ENCODE results near the gene EVX1. TPM values are rescaled to one million over a fixed set of nuclear protein-coding genes. Genes with fewer than 3 reads are reported as not detected.

Gene EVX1
- total RNA-seq, 4 donors from 2014 or later, result not detected

GRCh38 chr7:27212497-27213432 is 29.8 kb upstream of the EVX1 start:
- Histone ChIP-seq H3K9me3 (no peaks in the 10 kb centered on the region), H3K4me3 (no peak overlapping the region), H3K27ac (no peak overlapping the region), H3K27me3 (peaks cover 9 to 31% (median 27%) of the 10 kb centered on the region in 3 donors), H3K36me3 (no peaks in the 10 kb centered on the region), H3K4me1 (peaks cover 4 to 5% of the 10 kb centered on the region in 2 donors)
- no peak for TF ChIP-seq CTCF (IDR thresholded peaks at IDR 0.05 in 4 of 5, conservative IDR thresholded peaks at IDR 0.05 in 1 of 5)
- no peak for TF ChIP-seq POLR2A (IDR thresholded peaks at IDR 0.05)
- intact Hi-C loops (cut with DNase I; ENCODE audit: low total_unique reads), result no loop called here
- DNase-seq (no peak), ATAC-seq (no peak)
- in situ Hi-C loops (cut with MboI; ENCODE audit: low sequenced_read_pairs in 4 of 4), result loop anchor here in 3 of 4 donors (25.0 kb wide), 3 partner anchors 350 to 700 kb away; no protein-coding TSS in a partner anchor

GRCh38 chr7:27213433-27214238 is 29.0 kb upstream of the EVX1 start:
- in situ Hi-C loops (cut with MboI; ENCODE audit: low sequenced_read_pairs in 4 of 4) (loop anchor here in 3 of 4 donors (25.0 kb wide), 3 partner anchors 349 to 699 kb away; no protein-coding TSS in a partner anchor), intact Hi-C loops (cut with DNase I; ENCODE audit: low total_unique reads) (no loop called here)
- Histone ChIP-seq H3K36me3 (no peaks in the 10 kb centered on the region), H3K27me3 (peaks cover 9 to 31% (median 30%) of the 10 kb centered on the region in 3 donors), H3K27ac (no peak overlapping the region), H3K4me1 (peaks cover 4 to 5% of the 10 kb centered on the region in 2 donors), H3K9me3 (no peaks in the 10 kb centered on the region), H3K4me3 (no peak overlapping the region)
- no peak for DNase-seq
- ATAC-seq, result no peak
- TF ChIP-seq CTCF (IDR thresholded peaks at IDR 0.05 in 4 of 5, conservative IDR thresholded peaks at IDR 0.05 in 1 of 5) (no peak), POLR2A (IDR thresholded peaks at IDR 0.05) (no peak)

- in situ Hi-C loops (cut with MboI; ENCODE audit: low sequenced_read_pairs in 4 of 4), result loop anchor here in 3 of 4 donors (25.0 kb wide), 3 partner anchors 348 to 698 kb away; no protein-coding TSS in a partner anchor
- Histone ChIP-seq H3K9me3 (no peaks in the 10 kb centered on the region), H3K27ac (no peak overlapping the region), H3K36me3 (no peaks in the 10 kb centered on the region), H3K4me1 (peaks cover 4 to 5% of the 10 kb centered on the region in 2 donors), H3K4me3 (no peak overlapping the region), H3K27me3 (peaks cover 9 to 35% (median 26%) of the 10 kb centered on the region in 3 donors)
- ATAC-seq (no peak), DNase-seq (no peak)
- intact Hi-C loops (cut with DNase I; ENCODE audit: low total_unique reads), result no loop called here
- no peak for TF ChIP-seq CTCF (IDR thresholded peaks at IDR 0.05 in 4 of 5, conservative IDR thresholded peaks at IDR 0.05 in 1 of 5)
- TF ChIP-seq POLR2A (IDR thresholded peaks at IDR 0.05), result no peak
Observed at GRCh38 chr7:27214239-27214950, 28.2 kb upstream of the EVX1 start.

GRCh38 chr7:27215356-27215755 is 27.2 kb upstream of the EVX1 start:
- Histone ChIP-seq H3K27ac (no peak overlapping the region), H3K27me3 (peaks cover 9 to 36% (median 30%) of the 10 kb centered on the region in 3 donors), H3K4me3 (no peak overlapping the region), H3K9me3 (no peaks in the 10 kb centered on the region), H3K4me1 (peaks cover 4 to 5% of the 10 kb centered on the region in 2 donors), H3K36me3 (no peaks in the 10 kb centered on the region)
- TF ChIP-seq CTCF (IDR thresholded peaks at IDR 0.05 in 4 of 5, conservative IDR thresholded peaks at IDR 0.05 in 1 of 5), result no peak
- TF ChIP-seq POLR2A (IDR thresholded peaks at IDR 0.05), result no peak
- DNase-seq (no peak), ATAC-seq (no peak)
- in situ Hi-C loops (cut with MboI; ENCODE audit: low sequenced_read_pairs in 4 of 4) (loop anchor here in 3 of 4 donors (25.0 kb wide), 3 partner anchors 347 to 697 kb away; no protein-coding TSS in a partner anchor), intact Hi-C loops (cut with DNase I; ENCODE audit: low total_unique reads) (no loop called here)
